Endometrial microvascular endothelial cells (primary cell): Measurements from ENCODE around the gene ZNF670. TPM values are rescaled to one million over a fixed set of nuclear protein-coding genes. Genes with fewer than 3 reads are reported as not detected.
"Not testable (repeated sequence)": the region's sequence is repeated elsewhere in the genome, so short reads cannot be mapped to it uniquely, and the experiment has no call there.

Source experiments
- in situ Hi-C: cut with HindIII; loops from 2 replicates; pipeline ENCODE4 v1.10.0; 2017; ENCODE audit warnings: low sequenced_read_pairs, low pct_unique_long_range_greater_than_20kb; ENCODE audit errors: inconsistent ontology term
- total RNA-seq: library from RNA; depleted of rRNA; stranded (reverse); fragments of >200 nt; gene quantifications from one replicate; pipeline ENCODE4 v1.2.3, GENCODE V29; 2015; ENCODE audit errors: inconsistent ontology term

The ZNF670 gene
- 1.8 TPM for total RNA-seq

GRCh38 chr1:247078258-247079140, at the start of gene ZNF670:
Gene ZNF670, minus strand, starts transcription at chr1:247078811. Its CDS starts 215 bp downstream, at chr1:247078596.
- in situ Hi-C loops, result no loop called here

- in situ Hi-C loops, result not testable (repeated sequence)
Observed at GRCh38 chr1:247127519-247128282, 49.1 kb upstream of the ZNF670 start.

GRCh38 chr1:247126601-247127000, 48.0 kb upstream of the ZNF670 start:
- in situ Hi-C loops, result not testable (repeated sequence)

- in situ Hi-C loops, result not testable (repeated sequence)
Observed at GRCh38 chr1:247126166-247126565, 47.6 kb upstream of the ZNF670 start.

- in situ Hi-C loops, result no loop called here
Observed at GRCh38 chr1:247121382-247121781, 42.8 kb upstream of the ZNF670 start.

- in situ Hi-C loops, result not testable (repeated sequence)
Observed at GRCh38 chr1:247120408-247120668, 41.7 kb upstream of the ZNF670 start.

GRCh38 chr1:247119600-247120407, 41.2 kb upstream of the ZNF670 start:
- in situ Hi-C loops, result no loop called here

- in situ Hi-C loops, result no loop called here
Observed at GRCh38 chr1:247118946-247119446, 40.4 kb upstream of the ZNF670 start.

GRCh38 chr1:247115545-247115944, 36.9 kb upstream of the ZNF670 start:
- in situ Hi-C loops, result no loop called here

GRCh38 chr1:247115141-247115510, 36.5 kb upstream of the ZNF670 start:
- in situ Hi-C loops, result no loop called here

GRCh38 chr1:247114351-247115140, 35.9 kb upstream of the ZNF670 start:
- in situ Hi-C loops, result no loop called here

GRCh38 chr1:247113733-247114271, 35.2 kb upstream of the ZNF670 start:
- in situ Hi-C loops, result no loop called here

- in situ Hi-C loops, result no loop called here
Observed at GRCh38 chr1:247113094-247113497, 34.5 kb upstream of the ZNF670 start.

- in situ Hi-C loops, result no loop called here
Observed at GRCh38 chr1:247112479-247112781, 33.8 kb upstream of the ZNF670 start.

- in situ Hi-C loops, result no loop called here
Observed at GRCh38 chr1:247111700-247112478, 33.3 kb upstream of the ZNF670 start.

GRCh38 chr1:247111259-247111699, 32.7 kb upstream of the ZNF670 start:
- in situ Hi-C loops, result no loop called here

GRCh38 chr1:247110627-247111258, 32.1 kb upstream of the ZNF670 start:
- in situ Hi-C loops, result no loop called here
